Activated CD4-positive, CD25-positive, alpha-beta regulatory T cell treated with anti-CD3 and anti-CD28 coated beads, Interleukin-2, amount 50 U/mL, for 72 hours (primary cell): ENCODE measurements around the gene SCAMP4.
A peak's percentile ranks its signal among the peaks of the same experiment; 100 is the strongest.

Experiments
- DNase-seq: peaks from one replicate; pipeline ENCODE4 v3.0.0; 2021

Gene SCAMP4

DNA sequence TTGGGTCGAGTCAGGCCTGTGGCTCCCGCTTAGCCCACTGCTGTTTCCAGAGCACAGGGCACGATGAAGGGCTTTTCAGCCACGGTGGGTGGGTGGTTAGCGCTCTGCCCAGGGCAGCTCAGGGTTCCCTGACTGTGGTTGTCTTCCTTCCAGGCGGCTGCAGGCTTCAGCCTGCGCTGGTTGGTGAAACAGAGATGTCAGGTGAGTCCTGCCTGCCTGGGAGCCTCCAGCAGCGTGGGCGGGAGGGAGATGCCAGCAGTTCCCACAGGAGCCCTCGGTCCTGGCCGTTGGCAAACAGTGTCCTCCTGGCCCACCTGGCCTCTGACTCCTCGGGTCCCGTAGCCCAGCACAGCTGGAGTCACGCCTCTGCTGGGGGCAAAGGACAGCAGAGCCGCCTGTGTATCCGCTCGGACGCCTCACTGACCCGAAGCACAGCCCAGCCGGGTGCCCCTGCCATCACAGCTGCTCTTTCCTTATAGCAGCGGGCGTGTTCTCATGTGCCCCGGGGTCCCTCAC, 9.7 kb downstream of the SCAMP4 start:
- no peak for DNase-seq

DNA sequence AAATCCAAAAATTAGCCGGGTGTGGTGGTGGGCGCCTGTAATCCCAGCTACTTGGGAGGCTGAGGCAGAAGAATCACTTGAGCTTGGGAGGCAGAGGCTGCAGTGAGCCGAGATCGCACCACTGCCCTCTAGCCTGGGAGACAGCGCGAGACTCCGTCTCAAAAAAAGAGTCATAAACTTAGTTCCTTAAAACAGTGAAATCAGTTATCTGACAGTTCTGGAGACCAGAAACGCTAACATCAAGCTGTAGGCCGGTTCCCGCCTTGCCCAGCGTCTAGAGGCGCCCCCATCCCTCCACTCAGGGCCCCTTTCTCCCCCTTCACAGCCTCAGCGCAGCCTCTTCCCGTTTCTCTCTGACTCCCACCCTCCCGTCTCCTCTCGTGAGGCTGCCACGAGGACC, 11.9 kb downstream of the SCAMP4 start:
- DNase-seq: no peak

DNA sequence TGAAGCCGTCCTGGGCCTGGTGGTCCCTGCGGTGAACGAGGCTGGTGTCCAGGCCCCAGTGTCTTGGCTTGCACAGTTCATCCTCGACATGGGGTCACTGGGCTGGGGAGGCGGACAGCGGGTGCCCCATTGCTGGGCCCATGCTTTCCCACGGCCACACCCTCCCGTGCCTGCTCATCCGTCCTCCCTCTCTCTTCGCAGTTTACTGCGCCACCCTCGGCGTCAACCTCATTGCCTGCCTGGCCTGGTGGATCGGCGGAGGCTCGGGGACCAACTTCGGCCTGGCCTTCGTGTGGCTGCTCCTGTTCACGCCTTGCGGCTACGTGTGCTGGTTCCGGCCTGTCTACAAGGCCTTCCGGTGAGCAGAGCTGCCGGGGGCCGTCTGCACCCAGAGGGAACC, 12.7 kb downstream of the SCAMP4 start:
- DNase-seq: no peak

DNA sequence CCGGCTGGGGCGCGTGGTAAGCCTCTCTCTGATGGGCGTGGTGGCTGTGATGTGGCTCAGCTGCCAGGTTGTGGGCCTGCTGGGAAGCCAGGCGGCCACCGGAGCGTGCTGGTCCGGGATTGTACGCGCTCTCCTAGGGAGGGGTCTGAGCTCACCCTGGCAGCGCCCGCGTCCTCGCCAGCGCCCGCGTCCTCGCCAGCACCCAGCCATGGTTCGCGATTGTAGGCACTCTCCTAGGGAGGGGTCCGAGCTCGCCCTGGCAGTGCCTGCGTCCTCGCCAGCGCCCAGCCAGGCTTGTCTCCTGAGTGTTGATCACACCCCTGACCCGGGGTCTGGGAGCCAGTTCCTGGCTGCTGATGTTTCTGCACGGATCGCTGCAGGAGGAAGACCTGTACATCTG, 13.8 kb downstream of the SCAMP4 start:
- no peak for DNase-seq

DNA sequence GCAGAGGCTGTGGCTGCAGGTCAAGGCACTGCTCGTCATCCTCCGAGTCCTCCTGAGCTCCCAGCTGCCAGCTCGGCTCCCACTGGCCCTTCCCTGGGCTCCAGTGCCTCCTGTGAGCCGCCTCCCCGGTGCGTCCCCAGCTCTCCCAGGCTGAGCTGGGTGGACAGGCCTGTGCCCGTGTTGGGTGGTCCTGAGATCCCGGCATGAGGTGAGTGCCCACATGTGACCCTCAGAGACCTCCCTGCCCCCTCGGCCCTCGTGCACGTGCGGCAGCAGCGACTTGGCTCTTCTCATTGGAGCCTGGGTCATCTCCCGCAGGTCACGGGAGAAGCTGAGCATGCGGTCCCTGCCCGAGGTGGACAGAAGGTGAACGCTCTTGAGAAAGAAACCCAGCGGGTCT, 15.4 kb downstream of the SCAMP4 start:
- no peak for DNase-seq

DNA sequence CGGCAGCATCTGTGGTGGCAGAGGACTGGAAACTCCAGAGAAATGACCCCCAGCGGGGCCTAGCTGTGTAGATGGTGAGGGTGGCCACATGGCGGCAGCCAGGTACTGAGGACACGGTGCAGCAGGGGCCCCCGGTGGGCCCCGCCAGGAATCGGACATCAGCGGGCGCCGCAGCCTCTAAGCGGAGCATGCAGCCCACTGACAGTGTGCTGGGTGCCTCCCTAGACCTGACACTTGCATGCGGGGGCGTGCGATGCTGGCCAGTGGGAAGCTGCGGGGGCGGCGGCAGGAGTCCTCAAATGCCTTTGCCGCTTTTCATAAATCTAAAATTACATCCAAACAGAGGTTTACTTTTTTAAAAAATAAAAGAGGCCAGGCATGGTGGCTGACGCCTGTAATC, 16.1 kb downstream of the SCAMP4 start:
- no peak for DNase-seq

DNA sequence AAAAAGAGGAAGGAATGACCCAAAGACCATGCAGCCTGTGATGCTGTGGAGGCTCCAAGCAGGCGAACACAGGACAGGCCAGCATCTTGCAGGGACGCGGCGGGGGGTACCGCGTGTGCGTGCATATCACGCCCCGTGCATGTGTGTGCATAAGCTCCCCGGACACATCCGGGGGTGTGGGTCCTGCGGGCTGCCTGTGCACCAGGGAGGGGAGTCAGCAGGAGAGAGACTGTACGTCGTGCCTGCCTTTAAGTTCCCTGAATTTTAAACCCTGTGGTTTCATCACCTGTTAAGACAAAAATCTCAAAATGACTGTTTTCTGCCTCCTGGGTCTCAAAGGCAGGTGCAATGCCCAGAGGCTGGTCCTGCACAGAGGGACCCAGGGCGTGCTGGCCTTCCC, 16.6 kb downstream of the SCAMP4 start:
- no peak for DNase-seq

DNA sequence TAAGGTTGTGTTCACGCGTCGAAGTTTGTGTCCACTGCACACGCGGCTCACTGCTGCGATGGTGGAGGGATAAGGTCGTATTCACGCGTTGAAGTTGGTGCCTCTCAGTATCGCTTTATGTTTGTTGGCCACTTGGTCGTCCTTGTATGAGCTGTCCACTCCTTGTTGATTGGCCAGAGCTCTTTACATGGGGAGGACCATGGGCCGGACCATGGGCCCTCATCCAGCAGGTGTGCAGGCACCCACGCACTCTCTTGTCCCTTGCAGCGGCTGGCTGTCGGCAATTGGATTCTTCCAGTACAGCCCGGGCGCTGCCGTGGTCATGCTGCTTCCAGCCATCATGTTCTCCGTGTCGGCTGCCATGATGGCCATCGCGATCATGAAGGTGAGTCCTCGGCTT, 17.6 kb downstream of the SCAMP4 start:
- no peak for DNase-seq

DNA sequence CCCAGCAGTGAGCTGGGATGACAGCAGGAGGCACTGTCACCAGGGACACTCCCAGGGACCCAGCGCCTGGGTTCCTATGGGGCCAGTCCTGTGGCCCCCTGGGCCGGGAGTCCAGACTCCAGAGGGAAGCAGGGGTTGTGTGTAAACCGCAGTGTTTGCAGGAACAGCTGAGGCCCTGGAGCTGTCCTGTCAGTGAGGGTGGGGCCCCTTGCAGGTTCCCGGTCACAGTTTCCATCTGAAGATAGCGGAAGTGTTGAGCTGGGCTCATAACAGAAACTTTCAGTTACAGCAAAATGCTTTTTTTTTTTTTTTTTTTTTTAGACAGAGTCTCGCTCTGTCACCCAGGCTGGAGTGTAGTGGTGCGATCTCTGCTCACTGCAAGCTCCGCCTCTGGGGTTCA, 18.1 kb downstream of the SCAMP4 start:
- DNase-seq: no peak

DNA sequence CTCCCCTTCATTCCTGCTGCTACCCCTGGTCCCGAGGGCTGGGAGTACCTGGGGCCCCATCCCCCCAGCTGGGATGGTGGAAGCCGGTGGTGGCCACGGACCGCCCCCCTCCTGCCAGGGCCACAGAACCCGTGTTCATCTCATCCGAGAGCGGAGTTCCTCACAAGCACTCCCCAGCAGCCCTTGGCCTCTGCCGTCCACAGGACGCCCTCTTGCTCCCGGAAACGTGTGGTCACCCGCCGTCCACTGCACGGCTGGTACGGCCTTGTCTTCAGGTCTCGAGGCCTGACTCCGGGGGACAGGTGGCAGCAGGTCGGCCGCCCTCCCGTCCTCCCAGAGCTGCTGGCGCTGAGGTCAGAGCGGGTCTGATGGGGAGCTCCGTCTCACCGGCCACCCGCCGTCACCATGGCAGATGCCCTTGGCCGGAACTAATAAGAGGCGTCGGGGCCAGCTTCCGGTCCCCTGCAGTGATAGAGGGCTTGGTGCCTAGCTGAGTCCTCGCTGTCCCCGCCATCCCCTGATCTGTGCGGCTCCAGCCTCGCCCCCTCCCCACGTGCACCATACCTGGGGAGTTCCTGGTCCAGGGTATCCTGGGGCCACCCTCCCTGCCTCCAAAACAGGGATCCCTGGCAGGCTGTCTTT, 19.2 kb downstream of the SCAMP4 start:
- DNase-seq: no peak

DNA sequence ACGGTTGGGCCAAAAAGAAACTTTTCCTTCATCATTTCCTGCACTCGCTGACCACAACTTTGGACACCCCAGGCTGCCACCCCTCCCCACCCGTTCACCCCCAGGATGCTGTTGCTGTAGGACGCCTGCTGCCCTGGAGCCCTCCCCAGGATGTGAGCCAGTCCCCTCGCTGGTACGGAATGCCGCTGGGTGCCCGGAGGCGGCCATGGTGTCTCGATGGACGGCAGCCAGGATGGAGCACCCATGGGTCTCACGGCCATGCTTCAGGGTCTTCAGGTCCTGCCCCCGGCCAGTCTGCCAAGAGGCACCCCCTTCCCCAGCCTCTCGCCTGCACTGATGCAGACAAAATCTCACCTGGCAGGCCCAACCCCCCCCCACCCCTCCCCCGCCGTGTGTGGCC, 20.3 kb downstream of the SCAMP4 start:
- DNase-seq: no peak

DNA sequence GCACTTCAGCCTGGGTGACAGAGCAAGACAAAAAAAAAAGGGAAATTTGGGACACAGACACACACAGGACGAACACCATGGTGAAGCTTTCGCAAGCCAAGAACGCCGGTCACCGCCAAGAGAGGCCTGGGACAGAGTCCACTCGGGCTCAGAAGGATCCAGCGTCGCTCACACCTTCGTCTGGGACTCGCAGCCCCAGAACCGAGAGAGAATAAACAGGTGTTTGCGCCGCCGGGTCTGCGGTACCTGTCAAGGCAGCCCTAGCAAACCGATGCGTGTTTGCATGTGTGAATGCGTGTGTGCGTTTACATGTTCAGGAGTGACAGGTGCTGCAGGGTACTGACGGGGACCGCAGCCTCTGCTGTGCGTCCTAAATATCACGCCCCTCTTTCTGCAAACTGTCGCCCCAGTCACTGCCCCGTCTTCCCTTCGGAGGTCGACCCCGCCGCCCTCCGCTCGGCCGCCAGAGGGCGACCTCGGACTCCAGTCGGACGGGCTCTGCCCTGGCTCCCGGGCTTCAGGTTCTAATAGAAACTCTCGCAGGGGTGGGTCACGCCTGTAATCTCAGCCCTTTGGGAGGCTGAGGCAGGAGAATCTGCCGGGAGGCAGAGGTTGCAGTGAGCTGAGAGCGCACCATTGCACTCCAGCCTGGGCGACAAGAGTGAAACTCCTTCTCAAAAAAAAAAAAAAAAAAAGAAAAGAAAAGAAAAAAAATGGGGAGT, 24.0 kb downstream of the SCAMP4 start:
- peak; percentile 87 for DNase-seq

DNA sequence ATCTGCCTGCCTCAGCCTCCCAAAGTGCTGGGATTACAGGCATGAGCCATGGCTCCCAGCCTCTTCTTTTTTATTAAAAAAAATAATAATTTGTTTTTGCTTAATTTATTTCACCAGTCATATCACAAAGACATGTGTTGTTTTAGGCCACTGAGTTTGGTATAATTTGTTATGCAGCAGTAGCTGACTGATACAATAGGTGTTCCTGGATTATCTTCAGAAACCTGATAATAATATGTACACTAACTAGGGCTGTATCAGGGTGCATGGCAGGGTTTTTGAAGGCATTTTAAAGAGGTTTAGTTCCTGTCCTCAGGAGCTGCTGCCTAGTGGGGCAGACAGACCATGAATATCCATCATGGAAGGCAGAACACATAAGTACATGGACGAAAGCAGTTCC, 26.2 kb downstream of the SCAMP4 start:
- no peak for DNase-seq

DNA sequence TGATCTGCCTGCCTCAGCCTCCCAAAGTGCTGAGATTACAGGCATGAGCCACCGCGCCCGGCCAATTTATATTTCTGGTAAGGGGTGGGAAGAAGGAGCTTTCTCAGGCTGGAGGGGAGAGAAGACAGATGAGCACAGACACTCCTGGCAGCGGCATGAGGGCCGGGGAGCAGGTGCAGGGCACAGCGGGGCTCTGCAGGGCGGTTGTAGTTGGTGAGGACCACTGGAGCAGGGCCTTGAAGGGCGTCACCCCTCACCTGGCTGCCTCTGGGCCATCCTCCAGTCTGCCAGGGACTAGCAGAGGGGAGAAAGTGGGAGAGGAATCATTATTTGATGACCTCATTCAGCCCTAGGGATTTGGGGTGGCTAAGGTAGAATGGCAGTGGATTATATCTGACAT, 27.2 kb downstream of the SCAMP4 start:
- no peak for DNase-seq

DNA sequence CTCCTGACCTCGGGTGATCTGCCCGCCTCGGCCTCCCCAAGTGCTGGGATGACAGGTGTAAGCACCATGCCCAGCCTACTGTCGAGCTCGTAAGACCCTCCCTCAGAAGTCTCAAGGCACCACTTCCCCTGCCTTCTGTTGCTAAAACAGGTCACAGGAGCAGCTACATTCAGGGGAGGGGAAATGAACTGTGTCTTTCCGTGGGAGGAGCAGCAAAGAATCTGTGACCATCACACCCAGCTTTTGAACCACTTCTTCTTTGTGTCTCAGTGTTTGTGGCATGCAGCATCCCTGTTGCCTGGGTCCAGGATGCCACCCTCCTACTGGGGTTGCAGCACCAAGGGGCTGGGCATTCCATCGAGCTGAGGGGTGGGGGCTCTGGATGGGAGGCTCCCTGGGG, 28.0 kb downstream of the SCAMP4 start:
- no peak for DNase-seq

DNA sequence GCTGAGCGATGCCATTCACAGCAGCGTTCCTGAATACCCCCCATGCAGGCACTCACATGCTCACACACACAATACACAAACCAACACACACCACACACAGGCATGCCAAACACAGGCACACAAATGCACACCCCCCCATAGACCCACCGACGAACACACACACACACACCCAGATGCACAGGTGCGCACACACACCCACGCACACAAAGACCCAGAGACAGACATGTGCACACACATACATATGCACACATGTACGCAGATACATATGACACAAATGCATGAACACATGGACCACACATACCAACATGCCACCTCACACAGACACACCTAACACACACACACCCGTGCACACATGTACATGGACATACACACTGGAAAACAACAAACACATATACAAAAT, 28.7 kb downstream of the SCAMP4 start:
- no peak for DNase-seq

DNA sequence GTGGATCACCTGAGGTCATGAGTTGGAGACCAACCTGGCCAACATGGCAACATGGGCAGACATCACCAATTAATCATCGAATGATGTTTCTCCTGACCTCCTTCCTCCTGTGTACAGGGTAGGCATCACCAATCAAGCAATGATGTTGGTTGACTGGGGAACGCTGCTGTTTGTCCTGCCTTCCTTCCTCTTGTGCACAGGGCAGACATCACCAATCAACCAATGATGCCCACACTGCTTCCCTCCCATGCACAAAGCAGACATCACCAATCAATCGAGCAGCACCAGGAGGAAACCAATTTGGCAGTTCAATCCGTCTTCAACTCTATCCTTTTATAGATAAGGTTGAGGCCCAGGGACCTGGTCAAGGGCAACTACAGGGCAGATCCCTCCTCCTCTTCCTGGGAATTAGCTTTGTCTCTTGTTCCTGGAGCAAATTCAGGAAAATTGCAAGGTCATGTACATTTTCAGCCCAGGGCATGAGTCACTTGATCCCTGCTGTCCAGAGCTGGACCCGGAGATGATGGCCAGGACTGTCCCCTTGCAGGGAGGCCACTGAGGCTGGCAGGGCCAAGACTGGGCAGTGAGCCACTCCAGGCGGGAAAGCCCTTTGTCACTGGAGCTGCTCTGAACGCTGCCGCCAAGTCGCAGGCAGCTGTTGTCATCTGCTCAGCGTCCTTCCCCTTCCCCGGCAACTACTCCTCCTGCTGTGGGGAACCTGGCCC, 30.4 kb downstream of the SCAMP4 start:
- DNase-seq: no peak

DNA sequence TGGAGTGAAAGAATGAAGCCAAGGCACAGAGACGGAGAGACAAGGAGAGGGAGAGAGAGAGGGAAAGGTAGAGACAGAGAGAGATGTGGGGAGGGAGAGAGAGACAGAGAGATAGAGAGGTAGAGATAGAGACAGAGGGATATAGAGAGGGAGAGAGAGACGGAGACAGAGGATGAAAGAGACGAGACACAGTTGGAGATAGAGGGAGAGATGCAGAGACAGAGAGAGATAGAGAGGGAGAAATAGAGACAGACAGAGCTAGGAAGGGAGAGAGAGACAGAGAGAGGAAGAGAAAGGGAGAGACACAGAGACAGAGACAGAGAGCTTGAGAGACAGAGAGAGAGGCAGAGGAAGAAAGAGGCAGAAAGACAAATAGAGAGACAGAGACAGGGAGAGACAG, 31.2 kb downstream of the SCAMP4 start:
- no peak for DNase-seq

DNA sequence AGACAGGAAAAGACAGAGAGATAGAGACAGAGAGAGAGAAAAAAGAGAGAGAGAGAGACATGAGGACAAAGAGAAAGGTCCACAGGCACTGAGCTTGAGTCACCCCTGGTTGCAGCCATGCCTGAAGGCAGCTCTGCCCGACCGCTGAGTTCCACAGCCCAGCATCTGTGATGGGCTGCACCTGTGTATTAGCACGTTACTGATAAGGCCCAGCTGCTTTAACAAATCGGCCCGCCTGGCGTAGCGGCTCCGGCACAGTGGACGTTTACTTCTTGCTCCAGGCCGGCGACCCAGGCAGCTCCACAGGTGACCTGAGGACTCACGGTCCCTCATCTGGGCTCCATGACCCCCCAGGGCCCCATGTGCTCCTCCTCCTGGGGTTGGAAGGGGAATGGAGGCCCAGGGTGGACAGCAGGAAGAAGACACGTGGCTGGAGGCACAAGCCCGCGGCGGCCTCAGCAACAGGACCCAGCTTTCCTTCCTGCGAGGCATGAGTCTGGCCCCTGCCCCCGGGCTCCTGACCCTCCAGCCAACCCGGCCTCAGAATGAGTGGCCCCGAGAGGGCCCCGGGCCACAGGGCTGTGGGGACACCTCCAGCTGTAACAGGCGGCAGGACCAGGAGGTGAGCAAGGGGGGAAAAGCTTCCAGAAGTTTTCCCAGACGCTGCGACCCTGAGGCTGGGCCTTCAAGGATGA, 31.9 kb downstream of the SCAMP4 start:
- DNase-seq: no peak

DNA sequence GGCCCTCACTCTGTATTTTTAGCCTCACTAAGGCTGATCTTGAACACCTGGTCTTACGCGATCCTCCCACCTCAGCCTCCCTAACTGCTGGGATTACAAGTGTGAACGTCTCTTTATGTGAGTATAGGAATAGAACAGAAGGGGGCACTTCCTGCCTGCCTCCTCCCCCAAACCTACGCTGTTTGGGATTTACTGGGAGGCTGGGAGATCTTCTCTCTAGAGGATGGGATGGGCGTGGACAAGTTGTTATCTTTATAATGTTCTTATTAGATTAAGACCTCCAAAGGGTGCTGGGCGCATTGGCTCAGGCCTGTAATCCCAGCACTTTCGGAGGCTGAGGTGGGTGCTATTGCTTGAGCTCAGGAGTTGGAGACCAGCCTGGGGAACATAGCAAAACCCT, 32.9 kb downstream of the SCAMP4 start:
- no peak for DNase-seq

DNA sequence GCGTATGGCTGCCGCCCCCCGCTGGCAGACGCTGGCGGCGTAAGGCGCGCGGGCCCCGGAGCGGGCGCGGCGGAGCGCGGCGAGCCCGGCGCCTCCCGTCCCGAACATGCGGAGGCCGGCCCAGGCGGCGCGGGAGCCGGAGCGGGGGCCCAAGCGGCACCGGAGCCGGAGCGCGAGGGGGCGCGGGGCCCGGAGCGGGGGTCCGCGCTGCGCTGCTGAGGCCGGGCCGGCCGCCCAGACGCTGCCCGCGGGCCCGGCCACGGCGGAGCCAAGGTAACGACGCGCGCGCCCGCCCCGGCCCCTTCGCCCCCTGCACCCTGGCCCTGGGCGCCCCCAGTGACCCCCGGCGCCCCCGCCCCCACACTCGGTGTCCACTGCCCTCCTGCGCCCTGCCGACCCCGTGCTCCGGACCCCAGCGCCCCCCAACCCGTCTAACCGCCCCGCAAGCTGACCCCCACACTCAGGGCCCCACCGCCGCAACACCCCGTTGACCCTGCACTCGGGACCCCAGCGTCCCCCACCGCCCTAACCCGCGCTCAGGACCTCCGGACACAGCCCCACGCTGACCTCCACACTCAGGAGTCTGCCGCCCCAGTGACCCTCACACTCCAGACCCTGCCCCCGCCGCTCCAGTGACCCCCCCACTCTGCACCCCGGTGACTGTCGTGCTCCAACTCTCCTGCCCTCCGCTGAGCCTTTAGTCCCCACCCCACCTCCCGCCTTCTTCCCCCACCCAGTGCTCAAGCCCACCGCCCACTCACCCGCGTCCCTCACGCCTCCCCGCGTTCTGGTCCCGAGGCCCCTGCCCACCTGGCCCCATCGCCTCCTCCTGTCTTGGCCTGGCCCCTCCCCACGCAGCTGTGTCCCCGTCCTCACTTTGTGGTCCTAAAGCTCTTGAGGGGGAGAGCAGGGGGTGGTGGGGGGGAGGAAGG, 36.2 kb downstream of the SCAMP4 start, which contains the start of gene CSNK1G2:
Gene CSNK1G2, plus strand, starts transcription at position 27 of the 932 bp plus-strand sequence. CDS start 28,601 bp downstream, outside the sequence.
- peak; percentile 41 for DNase-seq
